Mesenchymal stem cell (in vitro differentiated cells and primary cell): ENCODE data around the gene USB1. TPM values are rescaled to one million over a fixed set of nuclear protein-coding genes. Genes with fewer than 3 reads are reported as not detected.
A peak's percentile ranks its signal among the peaks of the same experiment; 100 is the strongest.

Source experiments
- DNase-seq: peaks from one replicate; pipeline ENCODE4 v3.0.0-alpha.2; 2013
- H2AFZ ChIP-seq: one replicate; pipeline ENCODE4 v1.6.1; 2013; ENCODE audit warnings: low read depth, mild to moderate bottlenecking, control low read depth, inconsistent platforms, low read length, moderate library complexity
- H2AK5ac ChIP-seq: 2 replicates; pipeline ENCODE4 v1.6.1; 2013; ENCODE audit warnings: low read length, moderate library complexity, mild to moderate bottlenecking, inconsistent platforms; ENCODE audit not compliant: severe bottlenecking
- H2BK120ac ChIP-seq: one replicate; pipeline ENCODE4 v1.6.1; 2013; ENCODE audit warnings: low read depth, mild to moderate bottlenecking, inconsistent platforms, low read length, moderate library complexity
- H2BK12ac ChIP-seq, 2 experiments: one replicate each; pipeline ENCODE4 v1.6.1; 2013; ENCODE audit warnings: inconsistent platforms in 2 of 2, low read length in 2 of 2, mild to moderate bottlenecking in 2 of 2, moderate library complexity in 2 of 2, control low read depth in 1 of 2
- H2BK15ac ChIP-seq: one replicate; pipeline ENCODE4 v1.6.1; 2013; ENCODE audit warnings: mild to moderate bottlenecking, low read depth, inconsistent platforms; ENCODE audit not compliant: poor library complexity, severe bottlenecking
- H2BK5ac ChIP-seq: 2 replicates; pipeline ENCODE4 v1.6.1; 2013; ENCODE audit warnings: low read depth, mild to moderate bottlenecking, low read length, control low read depth, inconsistent platforms; ENCODE audit not compliant: poor library complexity, severe bottlenecking
- H3K14ac ChIP-seq, 2 experiments: one replicate each; pipeline ENCODE4 v1.6.1; 2013; ENCODE audit warnings: inconsistent platforms in 2 of 2, low read length in 2 of 2, control low read depth in 1 of 2, mild to moderate bottlenecking in 1 of 2, moderate library complexity in 1 of 2
- H3K18ac ChIP-seq, 2 experiments: one replicate each; pipeline ENCODE4 v1.6.1; 2013; ENCODE audit warnings: inconsistent platforms in 2 of 2, low read length in 2 of 2, control low read depth in 1 of 2, low read depth in 1 of 2, mild to moderate bottlenecking in 1 of 2
- H3K23ac ChIP-seq, 2 experiments: one replicate each; pipeline ENCODE4 v1.6.1; 2013; ENCODE audit warnings: inconsistent platforms in 2 of 2, low read length in 2 of 2, mild to moderate bottlenecking in 2 of 2, moderate library complexity in 2 of 2, control low read depth in 1 of 2
- H3K27ac ChIP-seq: 2 replicates; pipeline ENCODE4 v1.5.1; 2013; ENCODE audit warnings: mild to moderate bottlenecking, moderate library complexity, low read length, control low read depth, inconsistent platforms; ENCODE audit not compliant: poor library complexity, severe bottlenecking
- H3K27me3 ChIP-seq, 2 experiments: 2 replicates each; pipeline versions ENCODE4 v1.6.1 to v1.7.0; 2013; ENCODE audit warnings: low read length in 2 of 2, mild to moderate bottlenecking in 2 of 2, moderate library complexity in 2 of 2, control low read depth in 1 of 2, inconsistent platforms in 1 of 2; ENCODE audit not compliant: control insufficient read depth in 1 of 2, insufficient read depth in 1 of 2
- H3K36me3 ChIP-seq, 2 experiments: 2 replicates each; pipeline versions ENCODE4 v1.6.1 to v1.7.0; 2013; ENCODE audit warnings: low read length in 2 of 2, control low read depth in 1 of 2, inconsistent platforms in 1 of 2, low read depth in 1 of 2, mild to moderate bottlenecking in 1 of 2; ENCODE audit not compliant: insufficient read depth in 2 of 2, control insufficient read depth in 1 of 2
- H3K4ac ChIP-seq, 2 experiments: one replicate each; pipeline ENCODE4 v1.6.1; 2013; ENCODE audit warnings: inconsistent platforms in 2 of 2, low read length in 2 of 2, mild to moderate bottlenecking in 2 of 2, moderate library complexity in 2 of 2, control low read depth in 1 of 2, low read depth in 1 of 2
- H3K4me1 ChIP-seq: 2 replicates; pipeline ENCODE4 v1.6.1; 2013; ENCODE audit warnings: low read depth, low read length, control low read depth; ENCODE audit not compliant: control insufficient read depth, insufficient read depth
- H3K4me2 ChIP-seq: 2 replicates; pipeline ENCODE4 v1.6.1; 2013; ENCODE audit warnings: low read length, mild to moderate bottlenecking, inconsistent platforms; ENCODE audit not compliant: poor library complexity, severe bottlenecking
- H3K4me3 ChIP-seq, 2 experiments: 2 replicates each; pipeline versions ENCODE4 v1.5.1 to v1.7.0; 2013; ENCODE audit warnings: low read length in 2 of 2, mild to moderate bottlenecking in 2 of 2, control low read depth in 1 of 2, low read depth in 1 of 2; ENCODE audit not compliant: insufficient read depth in 1 of 2
- H3K79me1 ChIP-seq: replicated peaks from 2 replicates; pipeline ENCODE4 v1.6.1; 2013; ENCODE audit warnings: mild to moderate bottlenecking, control low read depth, low read length, inconsistent platforms; ENCODE audit not compliant: poor library complexity, severe bottlenecking
- H3K9ac ChIP-seq: 2 replicates; pipeline ENCODE4 v1.7.0; 2013; ENCODE audit warnings: mild to moderate bottlenecking, low read length, moderate library complexity
- H3K9me3 ChIP-seq: 2 replicates; pipeline ENCODE4 v1.7.0; 2013; ENCODE audit warnings: mild to moderate bottlenecking, low read length; ENCODE audit not compliant: control insufficient read depth
- H4K8ac ChIP-seq: one replicate; pipeline ENCODE4 v1.6.1; 2013; ENCODE audit warnings: inconsistent platforms, mild to moderate bottlenecking, low read length, moderate library complexity
- H4K91ac ChIP-seq: one replicate; pipeline ENCODE4 v1.6.1; 2013; ENCODE audit warnings: mild to moderate bottlenecking, low read length, inconsistent platforms
- WGBS: methylation state at CpG from one replicate; pipeline ENCODE4 v1.1.7; 2013; ENCODE audit warnings: mixed read lengths; 5-methylcytosine and 5-hydroxymethylcytosine counted together
- polyA plus RNA-seq, 2 experiments: library from polyadenylated mRNA; stranded (reverse); fragments of 200-250 nt; gene quantifications; one replicate each; pipeline ENCODE4 v1.2.3, GENCODE V29; 2013

The USB1 gene
- 37.7 TPM for polyA plus RNA-seq (2013, experiment 1 of 2)
- polyA plus RNA-seq (2013, experiment 2 of 2) = 38.4 TPM

DNA sequence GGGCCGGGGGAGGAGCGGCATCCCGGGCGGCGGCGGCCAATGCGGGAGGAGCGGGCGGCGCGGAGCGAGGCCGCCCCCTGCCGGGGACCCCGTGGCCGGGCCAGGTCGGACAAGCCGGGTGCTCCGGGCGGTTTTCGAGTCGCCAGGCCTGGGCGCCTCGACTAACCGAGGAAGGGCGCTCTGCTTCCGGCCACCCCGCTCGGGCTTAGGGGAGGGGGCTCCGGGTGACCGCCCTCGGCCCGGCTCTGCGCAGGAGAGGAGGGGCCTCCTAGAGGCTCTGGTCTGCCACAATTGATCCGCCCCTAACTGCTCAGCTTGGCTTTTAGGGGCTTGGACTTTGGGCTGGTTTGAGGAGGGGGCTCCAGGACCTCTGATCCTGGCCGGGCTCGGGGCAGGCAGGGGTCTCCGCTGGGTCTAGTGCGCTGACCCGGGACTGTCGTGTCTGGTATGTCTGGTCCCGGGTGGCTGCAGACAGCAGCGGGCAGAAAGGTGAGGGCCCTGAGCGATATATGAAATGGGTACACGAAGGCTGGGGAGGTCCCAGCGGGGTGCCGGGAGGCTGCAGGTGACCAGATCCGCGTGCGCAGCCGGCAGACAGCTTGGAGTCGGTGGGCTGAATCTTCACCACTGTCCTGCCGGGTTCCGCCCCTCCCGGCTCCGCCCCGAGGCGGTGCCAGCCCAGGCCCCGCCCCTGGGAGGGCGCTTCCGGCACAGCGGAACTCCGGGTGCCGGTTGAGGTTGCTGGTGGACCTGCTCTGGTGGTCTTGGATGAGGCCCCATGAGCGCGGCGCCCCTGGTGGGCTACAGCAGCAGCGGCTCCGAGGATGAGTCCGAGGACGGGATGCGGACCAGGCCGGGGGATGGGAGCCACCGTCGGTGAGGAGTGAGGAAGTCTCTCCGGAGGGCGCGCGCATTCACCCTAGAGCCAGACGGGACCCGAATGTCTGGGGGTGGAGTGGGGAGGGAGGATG lies at the start of gene USB1:
Gene USB1 (plus strand): TSS at position 702 of the 971 bp plus-strand sequence. CDS start 77 bp downstream, at position 779.
- WGBS = under 1% methylated on average over 60 of the region's 81 CpGs
- Histone ChIP-seq H3K4me2 (peak within 1 kb of the TSS; percentile 98), H4K8ac (peak within 1 kb of the TSS; percentile 81)

GRCh38 chr16:57952909-57953308 lies 48.3 kb upstream of the USB1 start:
- Histone ChIP-seq H3K4me1 (peaks cover 1% of the 10 kb centered on the region), H3K23ac (no peak overlapping the region), H3K4me2 (no peak overlapping the region)

More for the DNA sequence above, at the start of gene USB1:
- H2BK12ac ChIP-seq = peak within 1 kb of the TSS in 1 of 2 experiments; percentile 61
- peak within 1 kb of the TSS; percentile 79 for H3K27ac ChIP-seq
- no peaks in the 10 kb centered on the region for H3K9me3 ChIP-seq
- H2BK5ac ChIP-seq = peak within 1 kb of the TSS; percentile 85
- H3K18ac ChIP-seq = peak within 1 kb of the TSS; percentile 82 to 87
- peaks cover 40% of the 10 kb centered on the region for H3K79me1 ChIP-seq
- H3K27me3 ChIP-seq = no peaks in the 10 kb centered on the region
- peak within 1 kb of the TSS; percentile 66 for H2BK120ac ChIP-seq
- peak within 1 kb of the TSS; percentile 54 for H4K91ac ChIP-seq
- peak within 1 kb of the TSS; percentile 17 to 88 for H3K4ac ChIP-seq
- peaks cover 37 to 41% of the 10 kb centered on the region in 2 experiments for H3K36me3 ChIP-seq
- H3K9ac ChIP-seq = peak within 1 kb of the TSS; percentile 88
- H3K4me1 ChIP-seq = peaks cover 27% of the 10 kb centered on the region
- H2AFZ ChIP-seq = peak within 1 kb of the TSS; percentile 70
- peak within 1 kb of the TSS; percentile 19 for H2AK5ac ChIP-seq
- peak; percentile 89 for DNase-seq
- H3K23ac ChIP-seq = peak within 1 kb of the TSS in 1 of 2 experiments; percentile 43
- H3K4me3 ChIP-seq = peak within 1 kb of the TSS; percentile 85 to 88
- peak within 1 kb of the TSS in 1 of 2 experiments; percentile 58 for H3K14ac ChIP-seq
- H2BK15ac ChIP-seq = peak within 1 kb of the TSS; percentile 92

GRCh38 chr16:57953857-57954256 lies 47.4 kb upstream of the USB1 start:
- H2BK120ac ChIP-seq = no peak overlapping the region
- peaks cover 31 to 91% of the 10 kb centered on the region in 2 experiments for H3K27me3 ChIP-seq
- no peak overlapping the region for H3K4ac ChIP-seq
- no peak overlapping the region for H3K4me3 ChIP-seq
- H2AFZ ChIP-seq = no peak overlapping the region
- no peak overlapping the region for H3K27ac ChIP-seq
- no peak overlapping the region for H4K91ac ChIP-seq
- no peak overlapping the region for H2AK5ac ChIP-seq
- no peaks in the 10 kb centered on the region for H3K36me3 ChIP-seq
- H2BK5ac ChIP-seq = no peak overlapping the region
- no peaks in the 10 kb centered on the region for H3K79me1 ChIP-seq
- H3K4me2 ChIP-seq = no peak overlapping the region
- H3K23ac ChIP-seq = no peak overlapping the region
- no peak overlapping the region for H3K14ac ChIP-seq
- peaks cover 3% of the 10 kb centered on the region for H3K9me3 ChIP-seq
- no peak overlapping the region for H3K18ac ChIP-seq
- H2BK12ac ChIP-seq = no peak overlapping the region
- peaks cover 1% of the 10 kb centered on the region for H3K4me1 ChIP-seq
- H2BK15ac ChIP-seq = no peak overlapping the region
- 89% methylated on average over 1 of the region's 1 CpG for WGBS
- no peak overlapping the region for H4K8ac ChIP-seq
- H3K9ac ChIP-seq = no peak overlapping the region
- no peak for DNase-seq

More at GRCh38 chr16:57952909-57953308, 48.3 kb upstream of the USB1 start:
- WGBS = 84% methylated on average over 8 of the region's 9 CpGs
- H2BK12ac ChIP-seq = no peak overlapping the region
- no peak overlapping the region for H2BK5ac ChIP-seq
- no peak overlapping the region for H2AFZ ChIP-seq
- H3K4ac ChIP-seq = no peak overlapping the region
- no peak overlapping the region for H2BK15ac ChIP-seq
- H4K91ac ChIP-seq = no peak overlapping the region
- peaks cover 3% of the 10 kb centered on the region for H3K9me3 ChIP-seq
- no peak for DNase-seq
- H3K27me3 ChIP-seq = peaks cover 34 to 93% of the 10 kb centered on the region in 2 experiments
- H2BK120ac ChIP-seq = no peak overlapping the region
- H3K27ac ChIP-seq = no peak overlapping the region
- no peak overlapping the region for H3K18ac ChIP-seq
- no peak overlapping the region for H3K14ac ChIP-seq
- H2AK5ac ChIP-seq = no peak overlapping the region
- H4K8ac ChIP-seq = no peak overlapping the region
- H3K36me3 ChIP-seq = no peaks in the 10 kb centered on the region
- H3K4me3 ChIP-seq = no peak overlapping the region
- no peaks in the 10 kb centered on the region for H3K79me1 ChIP-seq
- no peak overlapping the region for H3K9ac ChIP-seq

DNA sequence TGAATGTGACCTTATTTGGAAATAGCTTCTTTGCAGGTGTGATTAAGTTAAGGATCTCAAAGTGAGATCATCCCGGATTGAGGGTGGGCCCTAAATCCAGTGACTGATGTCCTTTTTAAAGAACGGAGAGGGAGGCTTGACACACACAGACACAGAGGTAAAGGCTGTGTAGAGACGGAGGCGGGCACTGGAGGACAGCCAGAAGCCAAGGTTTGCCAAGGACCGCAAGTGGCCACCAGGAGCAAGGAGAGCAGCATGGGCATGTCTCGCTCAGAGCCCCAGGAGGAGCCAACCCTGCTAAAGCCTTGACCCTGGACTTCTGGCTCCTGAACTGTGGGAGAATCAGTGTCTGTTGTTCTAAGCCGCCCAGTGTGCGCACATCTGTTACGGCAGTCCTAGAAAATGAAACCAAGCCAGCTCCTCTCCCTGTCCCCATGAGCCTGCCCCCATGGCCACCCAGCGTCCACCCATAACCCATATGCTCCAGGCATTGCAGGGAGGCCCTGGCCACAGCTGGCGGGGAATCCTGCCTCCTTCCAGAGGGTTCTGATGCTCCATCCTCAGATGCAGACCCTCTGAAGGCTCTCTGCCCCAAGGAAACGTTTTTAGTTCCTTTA lies 45.5 kb upstream of the USB1 start:
- no peak for DNase-seq
- Histone ChIP-seq H3K4me1 (peaks cover 1% of the 10 kb centered on the region), H3K36me3 (no peaks in the 10 kb centered on the region), H3K27ac (no peak overlapping the region), H2BK15ac (no peak overlapping the region), H3K4ac (no peak overlapping the region), H3K27me3 (peaks cover 34 to 89% of the 10 kb centered on the region in 2 experiments), H2BK5ac (no peak overlapping the region), H3K79me1 (no peaks in the 10 kb centered on the region), H3K4me3 (no peak overlapping the region), H3K18ac (no peak overlapping the region), H3K23ac (no peak overlapping the region), H2BK120ac (no peak overlapping the region), H4K91ac (peak overlapping the region; percentile 35), H2AK5ac (no peak overlapping the region), H3K9ac (no peak overlapping the region), H3K4me2 (no peak overlapping the region), H3K9me3 (no peaks in the 10 kb centered on the region), H2AFZ (no peak overlapping the region), H3K14ac (no peak overlapping the region), H4K8ac (no peak overlapping the region), H2BK12ac (no peak overlapping the region)
- WGBS = 83% methylated on average over 12 of the region's 12 CpGs
